IPS-15b (cell line): ENCODE data around the gene WDR33.
"Not testable (repeated sequence)": the region's sequence is repeated elsewhere in the genome, so short reads cannot be mapped to it uniquely, and the experiment has no call there.

Experiments used
- H3K27me3 ChIP-seq: one replicate; pipeline ENCODE4 v1.6.1; 2013; ENCODE audit warnings: low read length; ENCODE audit not compliant: control insufficient read depth, insufficient read depth
- H3K36me3 ChIP-seq: one replicate; pipeline ENCODE4 v1.6.1; 2013; ENCODE audit warnings: low read length; ENCODE audit not compliant: control insufficient read depth, insufficient read depth
- H3K4me1 ChIP-seq: one replicate; pipeline ENCODE4 v1.6.1; 2013; ENCODE audit warnings: mild to moderate bottlenecking, low read length; ENCODE audit not compliant: control insufficient read depth, insufficient read depth
- H3K4me3 ChIP-seq: one replicate; pipeline ENCODE4 v1.5.1; 2013; ENCODE audit warnings: low read depth, low read length
- H3K9ac ChIP-seq: one replicate; pipeline ENCODE4 v1.6.1; 2013; ENCODE audit warnings: low read depth, mild to moderate bottlenecking, low read length
- H3K9me3 ChIP-seq: one replicate; pipeline ENCODE4 v1.6.1; 2013; ENCODE audit warnings: mild to moderate bottlenecking, low read length; ENCODE audit not compliant: control insufficient read depth, insufficient read depth

WDR33 gene

GRCh38 chr2:127776122-127776780 lies 34.7 kb downstream of the WDR33 start:
- Histone ChIP-seq H3K4me1 (peaks cover 26% of the 10 kb centered on the region), H3K9ac (peak overlapping the region; percentile 13), H3K36me3 (no peaks in the 10 kb centered on the region), H3K9me3 (no peaks in the 10 kb centered on the region), H3K27me3 (no peaks in the 10 kb centered on the region), H3K4me3 (no peak overlapping the region)

GRCh38 chr2:127771756-127772155 lies 39.2 kb downstream of the WDR33 start:
- Histone ChIP-seq H3K4me1 (peaks cover 20% of the 10 kb centered on the region), H3K9me3 (no peaks in the 10 kb centered on the region), H3K27me3 (no peaks in the 10 kb centered on the region), H3K9ac (no peak overlapping the region), H3K36me3 (no peaks in the 10 kb centered on the region), H3K4me3 (no peak overlapping the region)

DNA sequence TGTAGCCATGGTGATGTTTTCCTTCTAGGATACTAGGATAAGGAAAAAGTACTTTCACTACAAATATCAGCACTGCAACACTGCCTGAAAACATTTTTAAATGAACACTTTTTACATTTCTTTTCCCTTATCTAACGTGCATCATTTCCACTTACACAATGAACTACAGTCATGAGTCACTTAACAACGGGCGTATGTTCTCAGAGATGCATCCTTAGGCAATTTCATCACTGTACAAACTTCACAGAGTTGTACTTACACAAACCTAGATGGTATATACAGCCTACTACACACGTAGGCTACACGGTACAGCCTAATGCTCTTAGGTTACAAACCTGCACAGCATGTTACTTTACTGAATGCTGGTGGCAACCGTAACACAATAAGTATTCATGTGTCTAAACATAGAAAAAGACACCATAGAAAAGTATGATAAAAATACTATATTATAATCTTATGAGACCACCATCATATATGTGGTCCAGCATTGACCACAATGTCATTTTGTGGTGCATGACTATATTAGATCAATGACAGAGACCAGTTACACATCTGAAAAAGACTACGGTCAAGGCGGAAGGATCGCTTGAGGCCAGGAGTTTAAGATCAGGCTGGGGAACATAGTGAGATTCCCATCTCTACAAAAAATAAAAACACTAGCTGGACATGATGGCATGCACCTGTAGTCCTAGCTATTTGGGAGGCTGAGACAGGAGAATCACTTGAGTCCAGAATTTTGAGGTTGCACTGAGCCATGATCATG lies 39.8 kb downstream of the WDR33 start:
- no peak overlapping the region for H3K9ac ChIP-seq
- H3K4me3 ChIP-seq: no peak overlapping the region
- H3K27me3 ChIP-seq: no peaks in the 10 kb centered on the region
- H3K4me1 ChIP-seq: peaks cover 14% of the 10 kb centered on the region
- H3K36me3 ChIP-seq: no peaks in the 10 kb centered on the region
- no peaks in the 10 kb centered on the region for H3K9me3 ChIP-seq

DNA sequence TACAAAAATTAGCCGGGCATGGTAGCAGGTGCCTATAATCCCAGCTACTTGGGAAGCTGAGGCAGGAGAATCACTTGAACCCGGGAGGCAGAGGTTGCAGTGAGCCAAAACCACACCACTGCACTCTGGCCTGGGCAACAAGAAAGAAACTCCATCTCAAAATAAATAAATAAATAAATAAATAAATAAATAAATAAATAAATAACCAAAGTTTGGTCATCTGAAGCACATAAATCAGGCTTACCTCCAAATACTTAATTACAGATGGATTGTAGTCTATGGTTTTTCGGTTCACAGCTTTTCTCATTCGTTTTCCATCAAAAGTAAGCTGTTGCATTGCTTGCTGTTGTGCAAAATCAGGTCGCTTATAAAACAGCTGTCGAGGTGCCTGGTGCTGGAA lies 40.4 kb downstream of the WDR33 start:
- H3K4me3 ChIP-seq, H3K9me3 ChIP-seq, H3K27me3 ChIP-seq, H3K9ac ChIP-seq, H3K4me1 ChIP-seq, H3K36me3 ChIP-seq: not testable (repeated sequence)

DNA sequence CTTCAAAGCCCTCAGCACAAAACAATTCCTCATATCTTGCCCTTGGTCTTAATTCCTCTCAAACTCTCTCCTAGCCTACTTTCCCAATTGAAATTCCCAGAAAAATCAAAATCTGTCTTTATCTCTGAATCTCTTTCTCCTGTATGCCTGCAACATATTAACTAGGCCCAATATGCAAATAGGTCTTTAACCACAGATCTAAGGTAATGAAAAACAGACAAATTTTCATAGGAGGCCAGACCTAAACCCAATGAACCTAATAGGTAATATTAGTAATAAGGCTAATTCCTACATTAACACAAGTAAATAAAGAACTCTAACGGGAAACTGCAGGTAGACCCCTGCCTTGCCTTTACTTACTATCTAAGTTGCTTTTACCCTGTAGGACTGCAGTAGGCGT lies 41.4 kb downstream of the WDR33 start:
- H3K36me3 ChIP-seq: no peaks in the 10 kb centered on the region
- no peaks in the 10 kb centered on the region for H3K9me3 ChIP-seq
- no peaks in the 10 kb centered on the region for H3K27me3 ChIP-seq
- peaks cover 7% of the 10 kb centered on the region for H3K4me1 ChIP-seq
- no peak overlapping the region for H3K9ac ChIP-seq
- H3K4me3 ChIP-seq: no peak overlapping the region

- H3K36me3 ChIP-seq: no peaks in the 10 kb centered on the region
Measured at GRCh38 chr2:127768775-127769479, 42.0 kb downstream of the WDR33 start.

GRCh38 chr2:127763776-127764175 lies 47.2 kb downstream of the WDR33 start:
- no peaks in the 10 kb centered on the region for H3K27me3 ChIP-seq
- no peak overlapping the region for H3K9ac ChIP-seq
- peaks cover 3% of the 10 kb centered on the region for H3K36me3 ChIP-seq
- no peaks in the 10 kb centered on the region for H3K4me1 ChIP-seq
- no peaks in the 10 kb centered on the region for H3K9me3 ChIP-seq
- no peak overlapping the region for H3K4me3 ChIP-seq

More at GRCh38 chr2:127768775-127769479, 42.0 kb downstream of the WDR33 start:
- H3K9me3 ChIP-seq: no peaks in the 10 kb centered on the region
- H3K27me3 ChIP-seq: no peaks in the 10 kb centered on the region
- H3K4me3 ChIP-seq: no peak overlapping the region
- peaks cover 7% of the 10 kb centered on the region for H3K4me1 ChIP-seq
- H3K9ac ChIP-seq: no peak overlapping the region

- H3K9me3 ChIP-seq: no peaks in the 10 kb centered on the region
- H3K36me3 ChIP-seq: peaks cover 3% of the 10 kb centered on the region
- no peak overlapping the region for H3K9ac ChIP-seq
- H3K27me3 ChIP-seq: no peaks in the 10 kb centered on the region
- no peaks in the 10 kb centered on the region for H3K4me1 ChIP-seq
- no peak overlapping the region for H3K4me3 ChIP-seq
Measured at GRCh38 chr2:127762846-127763245, 48.1 kb downstream of the WDR33 start.

DNA sequence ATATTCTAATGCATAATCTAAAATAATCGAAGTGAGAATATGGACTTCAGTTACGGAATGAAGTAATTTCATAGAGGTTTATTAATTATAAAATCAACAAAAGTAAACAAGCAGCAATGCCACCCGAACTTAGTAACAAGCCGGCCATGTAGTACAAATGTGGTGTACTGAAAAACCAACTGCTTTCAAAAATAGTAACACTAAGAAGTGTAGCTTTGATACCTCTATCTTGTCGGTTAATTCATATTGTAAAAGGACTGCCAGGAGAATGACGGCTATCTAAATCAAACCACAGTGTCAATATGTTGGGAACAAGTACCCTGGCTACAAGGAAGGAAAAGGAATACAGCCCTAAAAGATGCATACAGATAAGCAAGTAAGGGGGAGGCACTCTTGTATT lies 48.5 kb downstream of the WDR33 start:
- Histone ChIP-seq H3K27me3 (no peaks in the 10 kb centered on the region), H3K4me3 (no peak overlapping the region), H3K9ac (no peak overlapping the region), H3K9me3 (no peaks in the 10 kb centered on the region), H3K4me1 (no peaks in the 10 kb centered on the region), H3K36me3 (peaks cover 3% of the 10 kb centered on the region)

DNA sequence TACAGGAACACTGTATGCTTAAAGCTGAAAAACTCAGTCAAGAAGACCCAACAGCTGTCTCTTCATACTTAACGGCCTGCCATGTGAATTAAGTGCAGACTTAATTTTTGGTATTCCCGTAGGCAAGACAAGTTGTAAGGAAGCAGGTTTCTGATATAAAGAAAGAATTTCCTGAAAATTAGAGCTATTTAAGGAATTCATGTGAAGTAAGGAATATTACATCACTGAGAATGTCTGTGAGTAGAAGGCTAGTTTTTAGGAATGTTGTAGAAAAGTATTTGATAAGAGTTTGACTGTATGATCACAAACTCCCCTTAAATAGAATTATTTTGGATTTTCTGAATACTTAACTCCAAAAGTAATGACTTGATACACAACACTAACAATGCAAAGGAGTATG lies 51.0 kb downstream of the WDR33 start:
- Histone ChIP-seq H3K9me3 (no peaks in the 10 kb centered on the region), H3K27me3 (no peaks in the 10 kb centered on the region), H3K36me3 (peaks cover 3% of the 10 kb centered on the region), H3K4me3 (no peak overlapping the region), H3K9ac (no peak overlapping the region), H3K4me1 (no peaks in the 10 kb centered on the region)

GRCh38 chr2:127754186-127754585 lies 56.8 kb downstream of the WDR33 start:
- no peak overlapping the region for H3K9ac ChIP-seq
- no peaks in the 10 kb centered on the region for H3K9me3 ChIP-seq
- H3K27me3 ChIP-seq: no peaks in the 10 kb centered on the region
- no peak overlapping the region for H3K4me3 ChIP-seq
- H3K4me1 ChIP-seq: no peaks in the 10 kb centered on the region
- H3K36me3 ChIP-seq: no peaks in the 10 kb centered on the region

GRCh38 chr2:127753374-127753773 lies 57.6 kb downstream of the WDR33 start:
- Histone ChIP-seq H3K4me3 (no peak overlapping the region), H3K27me3 (no peaks in the 10 kb centered on the region), H3K9ac (no peak overlapping the region), H3K9me3 (no peaks in the 10 kb centered on the region), H3K4me1 (no peaks in the 10 kb centered on the region), H3K36me3 (no peaks in the 10 kb centered on the region)
